Astrocyte (in vitro differentiated cells and primary cell): ENCODE data around the gene ERCC6. TPM values are rescaled to one million over a fixed set of nuclear protein-coding genes. Genes with fewer than 3 reads are reported as not detected.

Source experiments
- DNase-seq: peaks from one replicate; pipeline ENCODE4 v3.0.0-alpha.2; 2010; ENCODE audit warnings: low read depth
- FAIRE-seq: peaks from 2 replicates; lab custom pipeline; 2011; peaks lifted over from hg19 to GRCh38; lab: Jason Lieb, UNC
- H2AFZ ChIP-seq: 2 replicates; pipeline ENCODE4 v1.6.0; 2012; ENCODE audit warnings: low read depth, low read length, inconsistent platforms
- H3K27ac ChIP-seq: 2 replicates; pipeline ENCODE4 v1.5.1; 2011; ENCODE audit warnings: low read depth, low read length, inconsistent platforms
- H3K27me3 ChIP-seq: 2 replicates; pipeline ENCODE4 v1.6.0; 2011; ENCODE audit warnings: low read length, inconsistent platforms; ENCODE audit not compliant: insufficient read depth
- H3K36me3 ChIP-seq: 2 replicates; pipeline ENCODE4 v1.5.1; 2011; ENCODE audit warnings: low read length, inconsistent platforms; ENCODE audit not compliant: insufficient read depth
- H3K4me1 ChIP-seq: 2 replicates; pipeline ENCODE4 v1.5.1; 2011; ENCODE audit warnings: low read length, inconsistent platforms; ENCODE audit not compliant: insufficient read depth
- H3K4me2 ChIP-seq: 2 replicates; pipeline ENCODE4 v1.6.0; 2012; ENCODE audit warnings: low read length, inconsistent platforms
- H3K4me3 ChIP-seq: 2 replicates; pipeline ENCODE4 v1.5.1; 2011; ENCODE audit warnings: low read depth, mild to moderate bottlenecking, low read length, inconsistent platforms; ENCODE audit not compliant: insufficient read depth
- H3K79me2 ChIP-seq: 2 replicates; pipeline ENCODE4 v1.6.0; 2012; ENCODE audit warnings: mild to moderate bottlenecking, low read length, inconsistent platforms; ENCODE audit not compliant: insufficient read depth
- H3K9ac ChIP-seq: 2 replicates; pipeline ENCODE4 v1.6.0; 2012; ENCODE audit warnings: mild to moderate bottlenecking, low read length, inconsistent platforms
- H3K9me3 ChIP-seq: 2 replicates; pipeline ENCODE4 v1.5.1; 2012; ENCODE audit warnings: low read depth, mild to moderate bottlenecking, low read length, inconsistent platforms; ENCODE audit not compliant: insufficient read depth
- H4K20me1 ChIP-seq: 2 replicates; pipeline ENCODE4 v1.6.0; 2012; ENCODE audit warnings: low read length, inconsistent platforms; ENCODE audit not compliant: insufficient read depth
- H3K27ac Mint-ChIP-seq: one replicate; pipeline ENCODE4 v1.8.0; 2021; ENCODE audit warnings: mild to moderate bottlenecking, mixed read lengths; ENCODE audit not compliant: unreplicated experiment
- H3K27me3 Mint-ChIP-seq: one replicate; pipeline ENCODE4 v1.8.0; 2021; ENCODE audit warnings: low read depth, mixed read lengths; ENCODE audit not compliant: unreplicated experiment
- H3K36me3 Mint-ChIP-seq: one replicate; pipeline ENCODE4 v1.8.0; 2021; ENCODE audit warnings: low read depth, mixed read lengths; ENCODE audit not compliant: unreplicated experiment
- H3K4me1 Mint-ChIP-seq: one replicate; pipeline ENCODE4 v1.8.0; 2021; ENCODE audit warnings: low read depth, mixed read lengths; ENCODE audit not compliant: unreplicated experiment
- H3K4me3 Mint-ChIP-seq: one replicate; pipeline ENCODE4 v1.8.0; 2021; ENCODE audit warnings: mild to moderate bottlenecking, moderate library complexity, mixed read lengths; ENCODE audit not compliant: unreplicated experiment
- H3K9me3 Mint-ChIP-seq: one replicate; pipeline ENCODE4 v1.8.0; 2021; ENCODE audit warnings: mild to moderate bottlenecking, mixed read lengths; ENCODE audit not compliant: unreplicated experiment
- CTCF ChIP-seq: IDR thresholded peaks from 2 replicates; pipeline ENCODE4 v1.5.1; 2011; ENCODE audit warnings: low read depth, mild to moderate bottlenecking, inconsistent platforms, low read length, moderate library complexity; ENCODE audit not compliant: insufficient read depth
- EZH2 ChIP-seq: IDR thresholded peaks from 2 replicates; pipeline ENCODE4 v1.6.1; 2012; ENCODE audit warnings: mild to moderate bottlenecking, low read length, inconsistent platforms; ENCODE audit not compliant: insufficient read depth
- total RNA-seq: library from RNA; stranded (reverse); gene quantifications from 2 replicates; pipeline ENCODE4 v1.2.1, GENCODE V29; 2021

The ERCC6 gene
- total RNA-seq, 1 donor from 2014 or later: 22.3 TPM

- Histone ChIP-seq H3K27me3 (no peaks in the 10 kb centered on the region), H3K4me3 (no peak overlapping the region), H3K4me1 (peaks cover 10% of the 10 kb centered on the region), H3K4me2 (no peak overlapping the region), H3K27ac (no peak overlapping the region), H4K20me1 (no peaks in the 10 kb centered on the region), H3K79me2 (no peaks in the 10 kb centered on the region), H3K36me3 (no peaks in the 10 kb centered on the region), H3K9ac (no peak overlapping the region), H3K9me3 (no peaks in the 10 kb centered on the region), H2AFZ (no peak overlapping the region)
- Mint-ChIP-seq H3K4me1 (peaks cover 53% of the 10 kb centered on the region), H3K27me3 (peaks cover 7% of the 10 kb centered on the region), H3K36me3 (no peaks in the 10 kb centered on the region), H3K27ac (no peak overlapping the region), H3K9me3 (peaks cover 15% of the 10 kb centered on the region), H3K4me3 (no peak overlapping the region)
- TF ChIP-seq EZH2 (no peak), CTCF (no peak)
- DNase-seq (peak; percentile 40), FAIRE-seq (peak; percentile 5)
Observed at GRCh38 chr10:49564461-49565009, 25.6 kb upstream of the ERCC6 start.

GRCh38 chr10:49562893-49563292 lies 24.0 kb upstream of the ERCC6 start:
- H3K4me1 Mint-ChIP-seq: peaks cover 42% of the 10 kb centered on the region
- H3K27ac ChIP-seq: no peak overlapping the region

More at GRCh38 chr10:49562893-49563292, 24.0 kb upstream of the ERCC6 start:
- Mint-ChIP-seq H3K36me3 (no peaks in the 10 kb centered on the region), H3K27me3 (peaks cover 2% of the 10 kb centered on the region), H3K9me3 (peaks cover 5% of the 10 kb centered on the region), H3K27ac (peak overlapping the region; percentile 38), H3K4me3 (no peak overlapping the region)
- TF ChIP-seq CTCF (no peak), EZH2 (no peak)
- Histone ChIP-seq H3K9me3 (no peaks in the 10 kb centered on the region), H3K4me3 (no peak overlapping the region), H3K4me1 (peaks cover 6% of the 10 kb centered on the region), H3K79me2 (no peaks in the 10 kb centered on the region), H2AFZ (no peak overlapping the region), H4K20me1 (no peaks in the 10 kb centered on the region), H3K27me3 (no peaks in the 10 kb centered on the region), H3K9ac (no peak overlapping the region), H3K36me3 (no peaks in the 10 kb centered on the region), H3K4me2 (peak overlapping the region; percentile 16)
- DNase-seq (peak; percentile 80), FAIRE-seq (peak; percentile 20)
